ENCODE data around the gene BRPF1. TPM values are rescaled to one million over a fixed set of nuclear protein-coding genes. Genes with fewer than 3 reads are reported as not detected.

BRPF1 gene
- total RNA-seq, 1 experiment from 2014 or later: 23.6 TPM

DNA sequence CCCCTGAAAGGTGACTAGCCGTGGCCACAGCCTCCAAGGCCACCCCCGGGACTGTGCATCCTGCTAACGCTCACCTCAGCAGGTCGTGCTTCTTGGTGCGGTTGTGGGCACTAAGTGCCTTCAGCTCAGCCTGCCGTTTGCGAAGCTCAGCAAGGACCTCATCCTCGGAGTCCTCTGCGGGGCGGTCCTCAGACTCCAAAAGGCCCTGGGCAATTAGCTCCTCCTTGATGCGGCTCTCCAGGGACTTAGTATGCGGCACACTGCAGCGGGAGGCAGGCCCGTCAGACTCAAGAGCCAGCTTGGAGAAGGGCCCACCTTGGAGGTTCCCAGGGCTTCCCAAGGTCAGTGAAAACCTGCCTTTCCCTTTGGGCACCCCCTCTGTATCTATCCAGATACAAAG lies 52.4 kb downstream of the BRPF1 start:
- no peaks in the 10 kb centered on the region for H3K4me1 ChIP-seq (ENCODE audit: control insufficient read depth in 1 of 2, insufficient read depth in 2 of 2, low read length in 2 of 2)
- no peak overlapping the region for H3K27ac ChIP-seq (ENCODE audit: low read depth, low read length)
- H3K9me3 ChIP-seq (ENCODE audit: control insufficient read depth in 1 of 2, insufficient read depth in 1 of 2, low read depth in 1 of 2, low read length in 2 of 2): no peaks in the 10 kb centered on the region
- no peak overlapping the region for H2AFZ ChIP-seq (ENCODE audit: low read depth, low read length, poor library complexity, severe bottlenecking)
- intact Hi-C loops (cut with micrococcal nuclease): no loop called here
- no peaks in the 10 kb centered on the region for H3K9me2 ChIP-seq (ENCODE audit: insufficient read depth)
- H3K36me3 ChIP-seq (ENCODE audit: control insufficient read depth in 1 of 2, insufficient read depth in 2 of 2, low read length in 2 of 2): peaks cover 15 to 21% of the 10 kb centered on the region in 2 experiments; a peak in 3 of 4 replicates
- DNase-seq (ENCODE audit: low read depth, low spot score) (no peak), ATAC-seq (no peak)
- TF ChIP-seq TCF7L2 (IDR thresholded peaks at IDR 0.05; ENCODE audit: borderline replicate concordance, extremely low read depth, insufficient read depth, insufficient read length) (no peak), SRF (IDR thresholded peaks at IDR 0.05; ENCODE audit: low read depth) (no peak), POLR2A (IDR thresholded peaks at IDR 0.05; ENCODE audit: borderline replicate concordance, extremely low read depth, insufficient read depth, insufficient read length) (no peak), FOSL1 (IDR thresholded peaks at IDR 0.05; ENCODE audit: low read depth) (no peak), POLR2AphosphoS5 (IDR thresholded peaks at IDR 0.05; ENCODE audit: low read depth, low read length) (no peak), YY1 (IDR thresholded peaks at IDR 0.05; ENCODE audit: extremely low read depth, insufficient replicate concordance, low read depth, low read length) (no peak), ZFX (IDR thresholded peaks at IDR 0.05) (no peak), SIN3A (IDR thresholded peaks at IDR 0.05; ENCODE audit: low read depth) (no peak), EGR1 (IDR thresholded peaks at IDR 0.05; ENCODE audit: low read depth) (no peak), JUND (IDR thresholded peaks at IDR 0.05) (no peak), RAD21 (IDR thresholded peaks at IDR 0.05; ENCODE audit: low read depth) (no peak), SP1 (IDR thresholded peaks at IDR 0.05; ENCODE audit: low read depth) (no peak), EZH2phosphoT487 (IDR thresholded peaks at IDR 0.05; ENCODE audit: borderline replicate concordance) (no peak), ZNF274 (IDR thresholded peaks at IDR 0.05; ENCODE audit: low read depth, low read length) (no peak), EZH2 (IDR thresholded peaks at IDR 0.05) (no peak)
- TF ChIP-seq, protein P1, sequence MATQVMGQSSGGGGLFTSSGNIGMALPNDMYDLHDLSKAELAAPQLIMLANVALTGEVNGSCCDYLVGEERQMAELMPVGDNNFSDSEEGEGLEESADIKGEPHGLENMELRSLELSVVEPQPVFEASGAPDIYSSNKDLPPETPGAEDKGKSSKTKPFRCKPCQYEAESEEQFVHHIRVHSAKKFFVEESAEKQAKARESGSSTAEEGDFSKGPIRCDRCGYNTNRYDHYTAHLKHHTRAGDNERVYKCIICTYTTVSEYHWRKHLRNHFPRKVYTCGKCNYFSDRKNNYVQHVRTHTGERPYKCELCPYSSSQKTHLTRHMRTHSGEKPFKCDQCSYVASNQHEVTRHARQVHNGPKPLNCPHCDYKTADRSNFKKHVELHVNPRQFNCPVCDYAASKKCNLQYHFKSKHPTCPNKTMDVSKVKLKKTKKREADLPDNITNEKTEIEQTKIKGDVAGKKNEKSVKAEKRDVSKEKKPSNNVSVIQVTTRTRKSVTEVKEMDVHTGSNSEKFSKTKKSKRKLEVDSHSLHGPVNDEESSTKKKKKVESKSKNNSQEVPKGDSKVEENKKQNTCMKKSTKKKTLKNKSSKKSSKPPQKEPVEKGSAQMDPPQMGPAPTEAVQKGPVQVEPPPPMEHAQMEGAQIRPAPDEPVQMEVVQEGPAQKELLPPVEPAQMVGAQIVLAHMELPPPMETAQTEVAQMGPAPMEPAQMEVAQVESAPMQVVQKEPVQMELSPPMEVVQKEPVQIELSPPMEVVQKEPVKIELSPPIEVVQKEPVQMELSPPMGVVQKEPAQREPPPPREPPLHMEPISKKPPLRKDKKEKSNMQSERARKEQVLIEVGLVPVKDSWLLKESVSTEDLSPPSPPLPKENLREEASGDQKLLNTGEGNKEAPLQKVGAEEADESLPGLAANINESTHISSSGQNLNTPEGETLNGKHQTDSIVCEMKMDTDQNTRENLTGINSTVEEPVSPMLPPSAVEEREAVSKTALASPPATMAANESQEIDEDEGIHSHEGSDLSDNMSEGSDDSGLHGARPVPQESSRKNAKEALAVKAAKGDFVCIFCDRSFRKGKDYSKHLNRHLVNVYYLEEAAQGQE (IDR thresholded peaks at IDR 0.05; ENCODE audit: low read depth): no peak
- TF ChIP-seq, protein P2, sequence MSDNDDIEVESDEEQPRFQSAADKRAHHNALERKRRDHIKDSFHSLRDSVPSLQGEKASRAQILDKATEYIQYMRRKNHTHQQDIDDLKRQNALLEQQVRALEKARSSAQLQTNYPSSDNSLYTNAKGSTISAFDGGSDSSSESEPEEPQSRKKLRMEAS (IDR thresholded peaks at IDR 0.05): no peak
- TF ChIP-seq, protein P3, sequence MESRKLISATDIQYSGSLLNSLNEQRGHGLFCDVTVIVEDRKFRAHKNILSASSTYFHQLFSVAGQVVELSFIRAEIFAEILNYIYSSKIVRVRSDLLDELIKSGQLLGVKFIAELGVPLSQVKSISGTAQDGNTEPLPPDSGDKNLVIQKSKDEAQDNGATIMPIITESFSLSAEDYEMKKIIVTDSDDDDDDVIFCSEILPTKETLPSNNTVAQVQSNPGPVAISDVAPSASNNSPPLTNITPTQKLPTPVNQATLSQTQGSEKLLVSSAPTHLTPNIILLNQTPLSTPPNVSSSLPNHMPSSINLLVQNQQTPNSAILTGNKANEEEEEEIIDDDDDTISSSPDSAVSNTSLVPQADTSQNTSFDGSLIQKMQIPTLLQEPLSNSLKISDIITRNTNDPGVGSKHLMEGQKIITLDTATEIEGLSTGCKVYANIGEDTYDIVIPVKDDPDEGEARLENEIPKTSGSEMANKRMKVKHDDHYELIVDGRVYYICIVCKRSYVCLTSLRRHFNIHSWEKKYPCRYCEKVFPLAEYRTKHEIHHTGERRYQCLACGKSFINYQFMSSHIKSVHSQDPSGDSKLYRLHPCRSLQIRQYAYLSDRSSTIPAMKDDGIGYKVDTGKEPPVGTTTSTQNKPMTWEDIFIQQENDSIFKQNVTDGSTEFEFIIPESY (IDR thresholded peaks at IDR 0.05; ENCODE audit: extremely low read depth, insufficient replicate concordance, low read length): no peak
- TF ChIP-seq, protein P4, sequence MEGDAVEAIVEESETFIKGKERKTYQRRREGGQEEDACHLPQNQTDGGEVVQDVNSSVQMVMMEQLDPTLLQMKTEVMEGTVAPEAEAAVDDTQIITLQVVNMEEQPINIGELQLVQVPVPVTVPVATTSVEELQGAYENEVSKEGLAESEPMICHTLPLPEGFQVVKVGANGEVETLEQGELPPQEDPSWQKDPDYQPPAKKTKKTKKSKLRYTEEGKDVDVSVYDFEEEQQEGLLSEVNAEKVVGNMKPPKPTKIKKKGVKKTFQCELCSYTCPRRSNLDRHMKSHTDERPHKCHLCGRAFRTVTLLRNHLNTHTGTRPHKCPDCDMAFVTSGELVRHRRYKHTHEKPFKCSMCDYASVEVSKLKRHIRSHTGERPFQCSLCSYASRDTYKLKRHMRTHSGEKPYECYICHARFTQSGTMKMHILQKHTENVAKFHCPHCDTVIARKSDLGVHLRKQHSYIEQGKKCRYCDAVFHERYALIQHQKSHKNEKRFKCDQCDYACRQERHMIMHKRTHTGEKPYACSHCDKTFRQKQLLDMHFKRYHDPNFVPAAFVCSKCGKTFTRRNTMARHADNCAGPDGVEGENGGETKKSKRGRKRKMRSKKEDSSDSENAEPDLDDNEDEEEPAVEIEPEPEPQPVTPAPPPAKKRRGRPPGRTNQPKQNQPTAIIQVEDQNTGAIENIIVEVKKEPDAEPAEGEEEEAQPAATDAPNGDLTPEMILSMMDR (IDR thresholded peaks at IDR 0.05 in 2 of 3, conservative IDR thresholded peaks at IDR 0.05 in 1 of 3; ENCODE audit: borderline replicate concordance in 1 of 3, insufficient read depth in 1 of 3, low read depth in 2 of 3, low read length in 2 of 3): no peak
- TF ChIP-seq, protein P5, sequence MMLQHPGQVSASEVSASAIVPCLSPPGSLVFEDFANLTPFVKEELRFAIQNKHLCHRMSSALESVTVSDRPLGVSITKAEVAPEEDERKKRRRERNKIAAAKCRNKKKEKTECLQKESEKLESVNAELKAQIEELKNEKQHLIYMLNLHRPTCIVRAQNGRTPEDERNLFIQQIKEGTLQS (IDR thresholded peaks at IDR 0.05): no peak
- no peaks in the 10 kb centered on the region for H3K27me3 ChIP-seq (ENCODE audit: insufficient read depth, low read length)
- H3K79me2 ChIP-seq (ENCODE audit: insufficient read depth, low read length): no peaks in the 10 kb centered on the region
- no peaks in the 10 kb centered on the region for H4K20me1 ChIP-seq (ENCODE audit: insufficient read depth)
- BruUV-seq (replicated peaks): no TSS peak
- H3K4me3 ChIP-seq (replicated peaks in 1 of 2; ENCODE audit: low read depth in 1 of 2, low read length in 2 of 2): no peak overlapping the region
- POLR2A ChIA-PET: no interaction called here
- H3K4me2 ChIP-seq (ENCODE audit: low read length): no peak overlapping the region
- CTCF ChIA-PET: no interaction called here
- no peak overlapping the region for H3K9ac ChIP-seq (ENCODE audit: low read length)
- RAD21 ChIA-PET (ENCODE audit: low non-redundant PET in 1 of 2, low total read pairs in 2 of 2, uncharacterized antibody in 2 of 2, unreplicated experiment in 2 of 2): no interaction called here
